ENCODE results near the gene CXCR6. TPM values are rescaled to one million over a fixed set of nuclear protein-coding genes. Genes with fewer than 3 reads are reported as not detected.

The CXCR6 gene
- total RNA-seq, 1 experiment from 2014 or later: not detected

GRCh38 chr3:45965253-45965652 lies 22.0 kb downstream of the CXCR6 start:
- TF ChIP-seq CTCF (conservative IDR thresholded peaks at IDR 0.05): no peak

More at GRCh38 chr3:45965253-45965652, 22.0 kb downstream of the CXCR6 start:
- no peaks in the 10 kb centered on the region for H3K27me3 ChIP-seq (ENCODE audit: insufficient read depth, low read length)
- no peak overlapping the region for H2BK5ac ChIP-seq (ENCODE audit: insufficient read length, low read length)
- no peak overlapping the region for H2AK5ac ChIP-seq (ENCODE audit: insufficient read length, low read length)
- WGBS (ENCODE audit: extremely low coverage, insufficient read length, low lambda C conversion rate): no CpG with 5 or more reads among the region's 4 CpGs
- H4K5ac ChIP-seq (ENCODE audit: insufficient read length, low read depth, low read length): no peak overlapping the region
- no peak overlapping the region for H3T11ph ChIP-seq (ENCODE audit: low read length)
- no peak for DNase-seq
- H3K18ac ChIP-seq (ENCODE audit: insufficient read length, low read depth, low read length): no peak overlapping the region
- no peak overlapping the region for H3K4ac ChIP-seq (ENCODE audit: low read depth, low read length)
- H2BK12ac ChIP-seq (ENCODE audit: insufficient read length, low read depth, low read length): no peak overlapping the region
- no peak overlapping the region for H3K23ac ChIP-seq (ENCODE audit: insufficient read length, low read depth, low read length)
- H4K91ac ChIP-seq (ENCODE audit: insufficient read length, low read depth, low read length): no peak overlapping the region
- no peaks in the 10 kb centered on the region for H4K20me1 ChIP-seq (ENCODE audit: control insufficient read depth, insufficient read depth, insufficient read length)
- H3K9ac ChIP-seq (ENCODE audit: extremely low read depth, insufficient read length, low read length): no peak overlapping the region
- H3K4me2 ChIP-seq (ENCODE audit: insufficient read depth, insufficient read length, low read length): no peak overlapping the region
- no peak overlapping the region for H2BK20ac ChIP-seq (ENCODE audit: low read depth, low read length, poor library complexity, severe bottlenecking)
- H4K8ac ChIP-seq (replicated peaks; ENCODE audit: insufficient read length, low read depth, low read length): no peak overlapping the region
- H3K14ac ChIP-seq (ENCODE audit: insufficient read depth, low read length): no peak overlapping the region
- H2AFZ ChIP-seq (ENCODE audit: low read length): no peak overlapping the region
- no peak overlapping the region for H3K56ac ChIP-seq (ENCODE audit: insufficient read length, low read depth, low read length)
- Mint-ChIP-seq H3K36me3 (ENCODE audit: insufficient read depth in 1 of 3, low read depth in 3 of 3) (peaks cover 30 to 88% (median 80%) of the 10 kb centered on the region in 3 experiments; a peak in 6 of 7 replicates), H3K27me3 (ENCODE audit: low read depth) (no peaks in the 10 kb centered on the region), H3K4me3 (no peak overlapping the region), H3K27ac (no peak overlapping the region), H3K9me3 (no peaks in the 10 kb centered on the region), H3K4me1 (no peaks in the 10 kb centered on the region)
- H3K23me2 ChIP-seq (ENCODE audit: insufficient read length, low read depth, low read length, poor library complexity, severe bottlenecking): no peaks in the 10 kb centered on the region
- no peaks in the 10 kb centered on the region for H3K9me3 ChIP-seq (ENCODE audit: control insufficient read depth, low read depth, low read length)
- H2BK15ac ChIP-seq (ENCODE audit: low read depth, low read length): no peak overlapping the region
- H3K4me1 ChIP-seq (ENCODE audit: insufficient read depth, low read length): no peaks in the 10 kb centered on the region
- no peaks in the 10 kb centered on the region for H3K79me1 ChIP-seq (ENCODE audit: insufficient read depth, low read depth, low read length, poor library complexity, severe bottlenecking)
- no peaks in the 10 kb centered on the region for H3K79me2 ChIP-seq (ENCODE audit: insufficient read depth, low read length)
- H2BK120ac ChIP-seq (ENCODE audit: low read depth, low read length, poor library complexity, severe bottlenecking): no peak overlapping the region
- H3K27ac ChIP-seq (ENCODE audit: insufficient read length, low read depth, low read length): no peak overlapping the region

Data from H9 (cell line).